GM12801 (cell line): ENCODE measurements around the gene KDM1A.

Experiments
- CTCF ChIP-seq: IDR thresholded peaks from one replicate; pipeline ENCODE4 v1.5.1; 2011; ENCODE audit warnings: control low read depth; ENCODE audit not compliant: insufficient read length; ENCODE audit errors: extremely low read depth

Gene KDM1A

GRCh38 chr1:23088027-23088426 lies 68.8 kb downstream of the KDM1A start:
- TF ChIP-seq CTCF, result no peak

- TF ChIP-seq CTCF, result no peak
Measured at GRCh38 chr1:23090056-23090455, 70.8 kb downstream of the KDM1A start.

- TF ChIP-seq CTCF, result no peak
Measured at GRCh38 chr1:23091545-23091944, 72.3 kb downstream of the KDM1A start.

GRCh38 chr1:23092447-23092846 lies 73.2 kb downstream of the KDM1A start:
- no peak for TF ChIP-seq CTCF

GRCh38 chr1:23097316-23097715 lies 78.0 kb downstream of the KDM1A start:
- TF ChIP-seq CTCF, result no peak

GRCh38 chr1:23098463-23099170 lies 79.3 kb downstream of the KDM1A start:
- TF ChIP-seq CTCF, result peak; percentile 76

GRCh38 chr1:23099171-23099536 lies 79.9 kb downstream of the KDM1A start:
- TF ChIP-seq CTCF, result no peak
